Coronary artery (tissue), 2 donors: ENCODE data around the gene SREK1IP1.

ENCODE experiments used
- DNase-seq: peaks from one replicate; pipeline ENCODE4 v3.0.0-alpha.2; 2017; ENCODE audit warnings: low spot score
- H3K27ac ChIP-seq, 2 donors: fragments of 200-600 bp; sonication (generic); one replicate each; pipeline ENCODE4 v1.5.1; 2016 to 2019
- H3K4me3 ChIP-seq: fragments of 200-600 bp; sonication (generic); 2 replicates; pipeline ENCODE4 v1.5.1; 2016; ENCODE audit warnings: mild to moderate bottlenecking, moderate library complexity
- CTCF ChIP-seq: fragments of 200-600 bp; sonication (generic); IDR thresholded peaks from one replicate; pipeline ENCODE4 v1.5.1; 2019; ENCODE audit warnings: antibody characterized with exemption

Gene SREK1IP1

DNA sequence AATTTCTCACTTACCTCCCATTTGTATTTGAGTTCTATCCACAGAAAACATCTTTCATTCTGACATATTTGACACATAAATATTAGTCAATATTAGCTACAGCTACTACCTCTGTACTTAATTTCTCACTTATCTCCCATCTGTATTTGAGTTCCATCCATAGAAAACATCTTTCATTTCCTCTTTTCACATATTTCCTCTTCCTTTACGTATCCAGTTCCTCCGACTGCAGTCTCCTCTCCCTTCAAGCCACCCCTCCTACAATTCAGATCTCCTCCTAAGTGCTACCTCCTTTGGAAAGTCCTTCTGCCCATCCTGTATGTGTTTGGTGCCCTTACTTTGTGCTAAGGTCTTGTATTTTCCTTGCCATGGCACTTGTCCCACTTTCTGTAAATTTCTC lies 1.6 kb downstream of the SREK1IP1 start:
- no peak for DNase-seq
- Histone ChIP-seq H3K27ac (no peak overlapping the region), H3K4me3 (peak overlapping the region; percentile 87)
- no peak for TF ChIP-seq CTCF

DNA sequence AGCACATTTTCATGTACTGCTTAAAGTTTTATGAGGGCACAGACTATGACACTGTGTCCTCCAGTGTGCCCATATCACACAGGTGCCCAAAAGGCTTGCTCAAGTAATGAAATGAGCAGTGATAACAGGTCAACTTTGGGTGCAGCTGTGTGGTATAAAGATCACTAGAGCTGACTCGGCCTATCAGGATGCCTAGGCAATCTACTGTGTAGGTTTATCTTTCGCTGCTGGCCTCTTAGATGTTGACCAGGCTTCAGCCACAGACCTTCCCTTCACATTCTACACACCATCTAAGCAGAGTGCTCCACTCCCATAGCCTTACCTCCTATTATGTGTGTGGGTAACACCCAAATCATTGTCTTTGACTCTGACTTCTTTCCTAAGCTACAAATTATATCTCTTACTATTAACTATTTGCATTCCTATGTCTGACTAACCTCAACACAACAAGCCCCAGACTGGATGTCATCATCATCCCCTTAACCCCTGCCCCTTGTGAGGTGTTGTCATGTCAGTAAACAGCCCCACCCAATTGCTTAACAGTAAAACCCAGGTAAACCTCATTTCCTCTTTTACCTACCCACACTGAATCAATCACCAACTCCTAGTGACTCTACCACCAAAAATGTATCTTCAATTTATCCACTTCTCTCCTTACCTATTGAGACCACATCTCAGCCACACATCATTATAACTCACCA lies 2.5 kb downstream of the SREK1IP1 start:
- no peak overlapping the region for H3K4me3 ChIP-seq
- no peak for TF ChIP-seq CTCF
- no peak overlapping the region for H3K27ac ChIP-seq
- DNase-seq = no peak

GRCh38 chr5:64763948-64764503 lies 4.5 kb downstream of the SREK1IP1 start:
- TF ChIP-seq CTCF = no peak
- DNase-seq = no peak
- no peak overlapping the region for H3K4me3 ChIP-seq
- H3K27ac ChIP-seq = no peak overlapping the region

GRCh38 chr5:64759960-64760660 lies 8.4 kb downstream of the SREK1IP1 start:
- TF ChIP-seq CTCF = no peak
- Histone ChIP-seq H3K4me3 (no peak overlapping the region), H3K27ac (no peak overlapping the region)
- no peak for DNase-seq

- Histone ChIP-seq H3K4me3 (no peak overlapping the region), H3K27ac (no peak overlapping the region)
- no peak for DNase-seq
- TF ChIP-seq CTCF = no peak
Observed at GRCh38 chr5:64758901-64759300, 9.6 kb downstream of the SREK1IP1 start.

DNA sequence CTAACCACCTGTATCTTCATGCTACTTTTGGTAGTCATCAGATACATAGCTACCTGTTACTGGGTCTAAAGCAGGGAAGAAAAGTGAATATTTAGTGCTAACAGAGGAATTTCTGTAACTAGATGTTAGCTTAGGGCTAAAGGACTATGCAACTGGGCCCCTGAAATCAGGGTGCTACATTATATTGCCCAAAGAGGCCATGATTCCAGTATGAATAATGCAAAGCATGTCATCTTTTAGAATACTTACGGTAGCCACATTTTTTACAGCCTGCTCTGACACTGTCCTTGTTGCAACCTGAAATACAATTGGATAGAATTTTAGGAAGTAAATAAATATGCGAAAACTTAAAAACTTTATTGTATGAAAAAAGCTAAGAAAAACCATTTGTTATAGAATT lies 14.4 kb downstream of the SREK1IP1 start:
- Histone ChIP-seq H3K27ac (no peak overlapping the region), H3K4me3 (no peak overlapping the region)
- no peak for TF ChIP-seq CTCF
- no peak for DNase-seq

GRCh38 chr5:64749385-64749784 lies 19.1 kb downstream of the SREK1IP1 start:
- TF ChIP-seq CTCF = no peak
- Histone ChIP-seq H3K27ac (no peak overlapping the region), H3K4me3 (no peak overlapping the region)
- DNase-seq = no peak
